Smooth muscle cell (in vitro differentiated cells): ENCODE data around the gene LYPD5. TPM values are rescaled to one million over a fixed set of nuclear protein-coding genes. Genes with fewer than 3 reads are reported as not detected.

Source experiments
- DNase-seq: peaks from one replicate; lab custom pipeline; 2025; ENCODE audit not compliant: unreplicated experiment; lab: John Stamatoyannopoulos, UW
- H2AFZ ChIP-seq: fragments of 200-600 bp; sonication (generic); 2 replicates; pipeline ENCODE4 v1.6.0; 2016; ENCODE audit warnings: antibody characterized with exemption, low read depth, mild to moderate bottlenecking
- H3F3A ChIP-seq: fragments of 200-600 bp; sonication (generic); 2 replicates; pipeline ENCODE4 v1.6.0; 2017; ENCODE audit warnings: antibody characterized with exemption, low read depth
- H3K27ac ChIP-seq: fragments of 200-600 bp; sonication (generic); 2 replicates; pipeline ENCODE4 v1.5.1; 2016; ENCODE audit warnings: low read depth, mild to moderate bottlenecking
- H3K27me3 ChIP-seq: fragments of 200-600 bp; sonication (generic); 2 replicates; pipeline ENCODE4 v1.6.1; 2016; ENCODE audit warnings: low read depth, mild to moderate bottlenecking
- H3K36me3 ChIP-seq: fragments of 200-600 bp; sonication (generic); 2 replicates; pipeline ENCODE4 v1.5.1; 2016; ENCODE audit warnings: low read depth
- H3K4me1 ChIP-seq: fragments of 200-600 bp; sonication (generic); 2 replicates; pipeline ENCODE4 v1.5.1; 2016; ENCODE audit warnings: low read depth
- H3K4me2 ChIP-seq: fragments of 200-600 bp; sonication (generic); 2 replicates; pipeline ENCODE4 v1.6.0; 2016; ENCODE audit warnings: mild to moderate bottlenecking
- H3K4me3 ChIP-seq: fragments of 200-600 bp; sonication (generic); 2 replicates; pipeline ENCODE4 v1.5.1; 2016; ENCODE audit warnings: mild to moderate bottlenecking
- H3K79me2 ChIP-seq: fragments of 200-600 bp; sonication (generic); 2 replicates; pipeline ENCODE4 v1.6.0; 2016; ENCODE audit warnings: low read depth, mild to moderate bottlenecking
- H3K9ac ChIP-seq: fragments of 200-600 bp; sonication (generic); 2 replicates; pipeline ENCODE4 v1.6.0; 2016; ENCODE audit warnings: low read depth
- H3K9me3 ChIP-seq: fragments of 200-600 bp; sonication (generic); replicated peaks from 2 replicates; pipeline ENCODE4 v1.5.1; 2016; ENCODE audit warnings: low read depth
- H4K20me1 ChIP-seq: fragments of 200-600 bp; sonication (generic); 2 replicates; pipeline ENCODE4 v1.6.0; 2016; ENCODE audit warnings: low read depth
- WGBS: methylation state at CpG from one replicate; pipeline ENCODE4 v1.1.7; 2016; ENCODE audit warnings: low lambda C conversion rate; 5-methylcytosine and 5-hydroxymethylcytosine counted together
- polyA plus RNA-seq: library from polyadenylated mRNA; unstranded; fragments of >200 nt; fragmentation: Nextera tagmentation; extraction: Ambion mirVana; gene quantifications from 2 replicates; pipeline ENCODE4 v1.2.1, GENCODE V29; 2016
- total RNA-seq: library from RNA; depleted of rRNA; stranded (reverse); fragments of >200 nt; gene quantifications from 2 replicates; pipeline ENCODE4 v1.2.3, GENCODE V29; 2014
- TF ChIP-seq, protein P1 (sequence below): fragments of 200-600 bp; sonication (generic); IDR thresholded peaks from 2 replicates; pipeline ENCODE4 v1.5.1; 2017; ENCODE audit warnings: borderline replicate concordance, mild to moderate bottlenecking, antibody characterized with exemption; ENCODE audit not compliant: insufficient read depth, poor library complexity, severe bottlenecking

Gene LYPD5
- total and polyA plus RNA-seq, 2 experiments from 2014 or later = 2.7 to 3.1 TPM

DNA sequence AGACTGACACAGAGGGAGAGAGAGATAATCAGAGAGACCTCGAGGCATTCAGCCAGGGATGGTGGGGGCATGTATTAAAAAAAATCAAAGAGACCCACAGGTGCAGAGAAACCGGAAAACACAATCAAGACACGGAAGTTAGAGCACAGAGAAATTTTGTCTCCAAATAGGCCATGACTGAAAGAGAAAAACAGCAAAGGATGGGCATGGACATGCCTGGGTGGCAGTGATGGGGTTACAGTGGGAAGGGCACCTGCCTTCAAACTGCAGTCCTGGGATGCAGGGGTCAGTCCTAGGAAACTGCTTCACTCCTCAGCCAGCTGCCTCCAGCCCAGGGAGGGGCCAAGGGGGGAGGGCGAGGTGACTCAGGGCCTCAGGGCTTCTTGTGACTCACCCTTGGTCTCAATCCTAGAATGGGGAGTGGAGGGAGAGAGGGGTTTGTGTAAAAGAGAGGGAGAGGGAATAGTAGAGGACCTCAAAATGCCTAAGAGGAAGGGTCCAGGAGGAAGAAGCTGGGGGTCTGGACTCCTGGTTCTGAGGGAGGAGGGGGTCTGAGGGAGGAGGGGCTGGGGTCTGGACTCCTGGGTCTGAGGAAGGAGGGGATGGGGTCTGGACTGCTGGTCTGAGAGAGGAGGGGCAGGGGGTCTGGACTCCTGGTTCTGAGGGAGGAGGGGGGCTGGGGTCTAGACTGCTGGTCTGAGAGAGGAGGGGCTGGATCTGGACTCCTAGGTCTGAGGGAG is 17.8 kb downstream of the LYPD5 start:
- H3K9ac ChIP-seq = no peak overlapping the region
- H2AFZ ChIP-seq = no peak overlapping the region

DNA sequence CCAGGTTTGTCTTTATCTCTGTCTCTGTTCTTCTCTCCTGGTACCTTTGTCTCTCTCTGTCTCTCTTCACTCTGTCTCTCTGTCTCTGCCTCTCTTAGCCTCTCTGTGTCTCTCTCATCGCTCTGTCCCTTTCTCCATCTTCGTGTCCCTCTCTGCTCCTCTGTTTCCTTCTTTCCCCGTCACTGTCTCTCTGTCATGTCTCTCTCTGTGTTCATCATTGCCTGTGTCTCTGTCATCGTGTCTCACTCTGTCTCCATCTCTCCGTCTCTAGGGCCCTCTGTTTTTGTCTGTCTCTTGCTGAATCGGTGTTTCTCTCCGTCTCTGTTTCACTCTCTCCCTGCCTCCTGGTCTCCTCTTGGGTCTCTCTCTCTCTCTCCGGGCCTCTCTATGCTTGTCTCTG is 18.6 kb downstream of the LYPD5 start:
- no peak overlapping the region for H3K9ac ChIP-seq
- H3K4me3 ChIP-seq = no peak overlapping the region
- H3F3A ChIP-seq = no peaks in the 10 kb centered on the region
- no peak overlapping the region for H3K4me2 ChIP-seq
- H3K79me2 ChIP-seq = no peaks in the 10 kb centered on the region
- H2AFZ ChIP-seq = no peak overlapping the region
- WGBS = 91% methylated on average over 8 of the region's 8 CpGs
- no peaks in the 10 kb centered on the region for H3K36me3 ChIP-seq
- no peaks in the 10 kb centered on the region for H3K9me3 ChIP-seq
- H3K27ac ChIP-seq = no peak overlapping the region
- peaks cover 4% of the 10 kb centered on the region for H3K4me1 ChIP-seq
- H4K20me1 ChIP-seq = no peaks in the 10 kb centered on the region
- TF ChIP-seq, protein P1, sequence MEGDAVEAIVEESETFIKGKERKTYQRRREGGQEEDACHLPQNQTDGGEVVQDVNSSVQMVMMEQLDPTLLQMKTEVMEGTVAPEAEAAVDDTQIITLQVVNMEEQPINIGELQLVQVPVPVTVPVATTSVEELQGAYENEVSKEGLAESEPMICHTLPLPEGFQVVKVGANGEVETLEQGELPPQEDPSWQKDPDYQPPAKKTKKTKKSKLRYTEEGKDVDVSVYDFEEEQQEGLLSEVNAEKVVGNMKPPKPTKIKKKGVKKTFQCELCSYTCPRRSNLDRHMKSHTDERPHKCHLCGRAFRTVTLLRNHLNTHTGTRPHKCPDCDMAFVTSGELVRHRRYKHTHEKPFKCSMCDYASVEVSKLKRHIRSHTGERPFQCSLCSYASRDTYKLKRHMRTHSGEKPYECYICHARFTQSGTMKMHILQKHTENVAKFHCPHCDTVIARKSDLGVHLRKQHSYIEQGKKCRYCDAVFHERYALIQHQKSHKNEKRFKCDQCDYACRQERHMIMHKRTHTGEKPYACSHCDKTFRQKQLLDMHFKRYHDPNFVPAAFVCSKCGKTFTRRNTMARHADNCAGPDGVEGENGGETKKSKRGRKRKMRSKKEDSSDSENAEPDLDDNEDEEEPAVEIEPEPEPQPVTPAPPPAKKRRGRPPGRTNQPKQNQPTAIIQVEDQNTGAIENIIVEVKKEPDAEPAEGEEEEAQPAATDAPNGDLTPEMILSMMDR = no peak
- H3K27me3 ChIP-seq = no peaks in the 10 kb centered on the region
- no peak for DNase-seq

More for the DNA sequence above, 17.8 kb downstream of the LYPD5 start:
- peak overlapping the region; percentile 70 for H3K27ac ChIP-seq
- H3F3A ChIP-seq = no peaks in the 10 kb centered on the region
- peaks cover 4% of the 10 kb centered on the region for H3K4me1 ChIP-seq
- H3K27me3 ChIP-seq = no peaks in the 10 kb centered on the region
- 63% methylated on average over 4 of the region's 4 CpGs for WGBS
- peak; percentile 10 for DNase-seq
- no peaks in the 10 kb centered on the region for H3K79me2 ChIP-seq
- H4K20me1 ChIP-seq = no peaks in the 10 kb centered on the region
- no peak overlapping the region for H3K4me3 ChIP-seq
- no peaks in the 10 kb centered on the region for H3K36me3 ChIP-seq
- H3K9me3 ChIP-seq = no peaks in the 10 kb centered on the region
- TF ChIP-seq, protein P1 = no peak
- peak overlapping the region; percentile 69 for H3K4me2 ChIP-seq

DNA sequence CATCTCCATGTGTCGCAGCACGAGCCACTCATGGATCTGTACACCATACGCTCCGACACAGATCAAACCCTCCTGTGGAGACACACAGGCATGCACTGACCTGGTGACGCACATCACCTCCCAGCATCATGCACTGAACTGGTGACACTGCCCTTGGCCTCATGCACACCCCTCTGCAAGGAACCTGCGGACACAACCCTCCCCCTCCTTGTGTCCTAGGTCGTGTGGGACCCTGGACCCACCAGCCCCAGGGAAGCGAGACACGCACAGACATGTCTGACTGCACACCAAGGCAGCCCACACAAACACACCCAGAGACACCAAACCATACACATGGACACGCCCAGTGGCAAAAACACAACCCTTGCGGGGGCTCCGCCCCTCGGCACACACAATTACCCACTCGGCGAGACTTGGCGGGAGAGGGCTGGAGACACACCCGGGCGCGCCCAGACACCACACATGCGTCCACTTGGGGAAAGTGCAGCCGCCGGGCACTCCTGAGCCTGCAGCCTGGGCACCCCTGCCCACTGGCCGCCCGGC is 19.5 kb downstream of the LYPD5 start:
- no peaks in the 10 kb centered on the region for H3F3A ChIP-seq
- H3K4me1 ChIP-seq = peaks cover 4% of the 10 kb centered on the region
- H3K4me3 ChIP-seq = no peak overlapping the region
- no peak overlapping the region for H3K9ac ChIP-seq
- no peaks in the 10 kb centered on the region for H3K27me3 ChIP-seq
- H2AFZ ChIP-seq = no peak overlapping the region
- H3K36me3 ChIP-seq = no peaks in the 10 kb centered on the region
- H3K27ac ChIP-seq = no peak overlapping the region
- H3K4me2 ChIP-seq = no peak overlapping the region
- WGBS = 92% methylated on average over 23 of the region's 24 CpGs
- no peak for DNase-seq
- H3K79me2 ChIP-seq = no peaks in the 10 kb centered on the region
- no peaks in the 10 kb centered on the region for H3K9me3 ChIP-seq
- no peaks in the 10 kb centered on the region for H4K20me1 ChIP-seq
- TF ChIP-seq, protein P1 = no peak

- H3F3A ChIP-seq = no peaks in the 10 kb centered on the region
- no peaks in the 10 kb centered on the region for H3K9me3 ChIP-seq
- H3K4me3 ChIP-seq = no peak overlapping the region
- no peak for DNase-seq
- 48% methylated on average over 8 of the region's 8 CpGs for WGBS
- H3K4me1 ChIP-seq = peaks cover 4% of the 10 kb centered on the region
- TF ChIP-seq, protein P1 = no peak
- H4K20me1 ChIP-seq = no peaks in the 10 kb centered on the region
- H3K9ac ChIP-seq = no peak overlapping the region
- no peaks in the 10 kb centered on the region for H3K27me3 ChIP-seq
- no peak overlapping the region for H2AFZ ChIP-seq
- no peak overlapping the region for H3K4me2 ChIP-seq
- H3K79me2 ChIP-seq = no peaks in the 10 kb centered on the region
- H3K27ac ChIP-seq = no peak overlapping the region
- H3K36me3 ChIP-seq = no peaks in the 10 kb centered on the region
Measured at GRCh38 chr19:43782311-43782660, 20.0 kb downstream of the LYPD5 start.
